HEK293 (cell line): ENCODE data around the gene VSIG10L.

Source experiments
- CTCF ChIA-PET: fragments of 350-600 bp; formaldehyde crosslinking; extraction: SDS; loops from one replicate; lab custom pipeline; 2021; ENCODE audit warnings: antibody characterized with exemption; lab: Yijun Ruan, JAX
- POLR2A ChIA-PET: fragments of 300-600 bp; formaldehyde crosslinking; extraction: SDS; loops from one replicate; lab custom pipeline; 2020; ENCODE audit warnings: antibody characterized with exemption, inconsistent platforms; lab: Yijun Ruan, JAX
- H3K27ac ChIP-seq: fragments of 200-500 bp; sonication (Bioruptor generic); 2 replicates; pipeline ENCODE4 v1.5.1; 2014; ENCODE audit warnings: low read depth, low read length, control low read depth, inconsistent platforms; ENCODE audit errors: extremely low read depth
- H3K36me3 ChIP-seq, 2 experiments: fragments of 200-500 bp in 1 of 2; sonication (Bioruptor generic) in 1 of 2; 1 replicate in 1 of 2; 2 replicates in 1 of 2; pipeline ENCODE4 v1.5.1; 2014 to 2017; ENCODE audit warnings: inconsistent platforms in 2 of 2, low read length in 2 of 2; ENCODE audit not compliant: control insufficient read depth in 2 of 2, insufficient read depth in 1 of 2
- H3K4me1 ChIP-seq: fragments of 200-500 bp; sonication (Bioruptor generic); 2 replicates; pipeline ENCODE4 v1.5.1; 2014; ENCODE audit warnings: mild to moderate bottlenecking, low read length, inconsistent platforms; ENCODE audit not compliant: control insufficient read depth, insufficient read depth
- H3K4me3 ChIP-seq: 2 replicates; pipeline ENCODE4 v1.5.1; 2011; ENCODE audit warnings: low read depth, mild to moderate bottlenecking, control low read depth, low read length, moderate library complexity
- H3K9me3 ChIP-seq: fragments of 200-500 bp; sonication (Bioruptor generic); 2 replicates; pipeline ENCODE4 v1.5.1; 2014; ENCODE audit warnings: low read depth, low read length, inconsistent platforms; ENCODE audit not compliant: control insufficient read depth, insufficient read depth
- GLI4 ChIP-seq: fragments of 450-650 bp; formaldehyde crosslinking; IDR thresholded peaks from 2 replicates; pipeline ENCODE4 v1.5.1; 2016; ENCODE audit warnings: missing biosample characterization, missing genetic modification characterization
- GLIS2 ChIP-seq: fragments of 450-650 bp; formaldehyde crosslinking; IDR thresholded peaks from 2 replicates; pipeline ENCODE4 v1.5.1; 2016; ENCODE audit warnings: missing biosample characterization, missing genetic modification characterization
- IKZF3 ChIP-seq: fragments of 450-650 bp; IDR thresholded peaks from 2 replicates; pipeline ENCODE4 v1.5.0; 2018; ENCODE audit warnings: missing biosample characterization, mild to moderate bottlenecking, missing genetic modification characterization, moderate library complexity
- KLF1 ChIP-seq: fragments of 450-650 bp; formaldehyde crosslinking; IDR thresholded peaks from 2 replicates; pipeline ENCODE4 v1.5.1; 2016; ENCODE audit warnings: missing biosample characterization, missing genetic modification characterization
- KLF16 ChIP-seq: fragments of 450-650 bp; formaldehyde crosslinking; IDR thresholded peaks from 2 replicates; pipeline ENCODE4 v1.5.1; 2017; ENCODE audit warnings: missing biosample characterization, missing genetic modification characterization
- KLF7 ChIP-seq: fragments of 450-650 bp; formaldehyde crosslinking; IDR thresholded peaks from 2 replicates; pipeline ENCODE4 v1.5.1; 2016; ENCODE audit warnings: missing biosample characterization, missing genetic modification characterization, borderline replicate concordance
- KLF8 ChIP-seq: fragments of 450-650 bp; formaldehyde crosslinking; IDR thresholded peaks from 2 replicates; pipeline ENCODE4 v1.5.1; 2016; ENCODE audit warnings: missing biosample characterization, missing genetic modification characterization
- KLF9 ChIP-seq: fragments of 450-650 bp; formaldehyde crosslinking; IDR thresholded peaks from 2 replicates; pipeline ENCODE4 v1.5.1; 2016; ENCODE audit warnings: missing biosample characterization, missing genetic modification characterization, low read depth
- OSR2 ChIP-seq: fragments of 450-650 bp; formaldehyde crosslinking; IDR thresholded peaks from 2 replicates; pipeline ENCODE4 v1.5.1; 2016; ENCODE audit warnings: missing biosample characterization, missing genetic modification characterization
- PRDM10 ChIP-seq: fragments of 450-650 bp; formaldehyde crosslinking; IDR thresholded peaks from 2 replicates; pipeline ENCODE4 v1.5.1; 2016; ENCODE audit warnings: missing biosample characterization, missing genetic modification characterization
- SP3 ChIP-seq: fragments of 450-650 bp; formaldehyde crosslinking; IDR thresholded peaks from 2 replicates; pipeline ENCODE4 v1.5.1; 2016; ENCODE audit warnings: missing biosample characterization, missing genetic modification characterization
- ZBTB20 ChIP-seq: fragments of 450-650 bp; formaldehyde crosslinking; IDR thresholded peaks from 2 replicates; pipeline ENCODE4 v1.5.1; 2016; ENCODE audit warnings: missing biosample characterization, missing genetic modification characterization
- ZBTB21 ChIP-seq: fragments of 450-650 bp; formaldehyde crosslinking; IDR thresholded peaks from 2 replicates; pipeline ENCODE4 v1.5.1; 2017; ENCODE audit warnings: missing biosample characterization, missing genetic modification characterization
- ZBTB44 ChIP-seq: fragments of 450-650 bp; IDR thresholded peaks from 2 replicates; pipeline ENCODE4 v1.5.1; 2018; ENCODE audit warnings: missing biosample characterization, mild to moderate bottlenecking, missing genetic modification characterization
- ZEB2 ChIP-seq: fragments of 450-650 bp; formaldehyde crosslinking; IDR thresholded peaks from 2 replicates; pipeline ENCODE4 v1.5.1; 2016; ENCODE audit warnings: missing biosample characterization, missing genetic modification characterization
- ZNF114 ChIP-seq: fragments of 450-650 bp; formaldehyde crosslinking; IDR thresholded peaks from 2 replicates; pipeline ENCODE4 v1.5.0; 2017; ENCODE audit warnings: missing biosample characterization, missing genetic modification characterization
- ZNF175 ChIP-seq: fragments of 450-650 bp; formaldehyde crosslinking; IDR thresholded peaks from 2 replicates; pipeline ENCODE4 v1.5.1; 2016; ENCODE audit warnings: missing biosample characterization, missing genetic modification characterization
- ZNF266 ChIP-seq: fragments of 450-650 bp; formaldehyde crosslinking; IDR thresholded peaks from 2 replicates; pipeline ENCODE4 v1.5.1; 2016; ENCODE audit warnings: missing biosample characterization, missing genetic modification characterization, low read depth
- ZNF292 ChIP-seq: fragments of 450-650 bp; formaldehyde crosslinking; IDR thresholded peaks from 2 replicates; pipeline ENCODE4 v1.5.1; 2016; ENCODE audit warnings: low read depth, missing biosample characterization, missing genetic modification characterization, borderline replicate concordance
- ZNF521 ChIP-seq: fragments of 450-650 bp; formaldehyde crosslinking; IDR thresholded peaks from 2 replicates; pipeline ENCODE4 v1.5.1; 2017; ENCODE audit warnings: missing biosample characterization, mild to moderate bottlenecking, missing genetic modification characterization
- ZNF561 ChIP-seq: fragments of 450-650 bp; IDR thresholded peaks from 2 replicates; pipeline ENCODE4 v1.5.1; 2018; ENCODE audit warnings: missing biosample characterization, missing genetic modification characterization, borderline replicate concordance
- ZNF596 ChIP-seq: fragments of 450-650 bp; IDR thresholded peaks from 2 replicates; pipeline ENCODE4 v1.5.0; 2018; ENCODE audit warnings: missing biosample characterization, mild to moderate bottlenecking, missing genetic modification characterization, moderate library complexity
- ZNF624 ChIP-seq: fragments of 450-650 bp; formaldehyde crosslinking; IDR thresholded peaks from 2 replicates; pipeline ENCODE4 v1.5.1; 2017; ENCODE audit warnings: missing biosample characterization, missing genetic modification characterization
- ZNF660 ChIP-seq: fragments of 450-650 bp; IDR thresholded peaks from 2 replicates; pipeline ENCODE4 v1.5.1; 2018; ENCODE audit warnings: missing biosample characterization, mild to moderate bottlenecking, missing genetic modification characterization
- ZNF747 ChIP-seq: fragments of 450-650 bp; formaldehyde crosslinking; IDR thresholded peaks from 2 replicates; pipeline ENCODE4 v1.5.1; 2016; ENCODE audit warnings: missing biosample characterization, missing genetic modification characterization
- ZNF843 ChIP-seq: fragments of 450-650 bp; formaldehyde crosslinking; IDR thresholded peaks from 2 replicates; pipeline ENCODE4 v1.5.1; 2016; ENCODE audit warnings: missing biosample characterization, missing genetic modification characterization
- TF ChIP-seq, protein P1 (sequence below): fragments of 450-650 bp; formaldehyde crosslinking; optimal IDR thresholded peaks from 2 replicates; pipeline ENCODE3; 2016; ENCODE audit warnings: missing biosample characterization, mild to moderate bottlenecking, missing genetic modification characterization
- TF ChIP-seq, protein P2 (sequence below): fragments of 450-650 bp; formaldehyde crosslinking; IDR thresholded peaks from 2 replicates; pipeline ENCODE4 v1.5.1; 2017; ENCODE audit warnings: missing biosample characterization, missing genetic modification characterization

The VSIG10L gene

GRCh38 chr19:51339687-51340656 is 2.0 kb downstream of the VSIG10L start:
- Histone ChIP-seq H3K9me3 (no peaks in the 10 kb centered on the region), H3K4me3 (peak overlapping the region; percentile 82), H3K27ac (peak overlapping the region; percentile 16; the same call in 1 of the 2 replicates), H3K4me1 (0 out of 2 replicates have a peak, but pooled peaks cover 8% of the 10 kb centered on the region), H3K36me3 (no peaks in the 10 kb centered on the region)
- CTCF ChIA-PET, result interaction anchor here (0.6 to 3.1 kb wide), 17 partner anchors 9 to 438 kb away, joined by 3 to 15 read pairs (median 3); partner anchors contain the start of gene ETFB
- POLR2A ChIA-PET, result interaction anchor here (0.6 to 2.2 kb wide), 31 partner anchors 9 to 610 kb away, joined by 3 to 37 read pairs (median 4); partner anchors contain the start of genes ETFB, LIM2 and NKG7
- peak; percentile 46 for TF ChIP-seq KLF1 (tag by site-specific recombination)
- TF ChIP-seq ZBTB44 (tag by site-specific recombination), result no peak
- TF ChIP-seq GLI4 (tag by site-specific recombination), result no peak
- TF ChIP-seq, protein P1, sequence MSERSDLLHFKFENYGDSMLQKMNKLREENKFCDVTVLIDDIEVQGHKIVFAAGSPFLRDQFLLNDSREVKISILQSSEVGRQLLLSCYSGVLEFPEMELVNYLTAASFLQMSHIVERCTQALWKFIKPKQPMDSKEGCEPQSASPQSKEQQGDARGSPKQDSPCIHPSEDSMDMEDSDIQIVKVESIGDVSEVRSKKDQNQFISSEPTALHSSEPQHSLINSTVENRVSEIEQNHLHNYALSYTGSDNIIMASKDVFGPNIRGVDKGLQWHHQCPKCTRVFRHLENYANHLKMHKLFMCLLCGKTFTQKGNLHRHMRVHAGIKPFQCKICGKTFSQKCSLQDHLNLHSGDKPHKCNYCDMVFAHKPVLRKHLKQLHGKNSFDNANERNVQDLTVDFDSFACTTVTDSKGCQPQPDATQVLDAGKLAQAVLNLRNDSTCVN (tag by site-specific recombination), result peak; percentile 65
- no peak for TF ChIP-seq ZNF114 (tag by site-specific recombination)
- TF ChIP-seq OSR2 (tag by site-specific recombination), result no peak
- TF ChIP-seq PRDM10 (tag by site-specific recombination), result peak; percentile 11; the same call in 1 of the 2 replicates
- TF ChIP-seq GLIS2, result peak; percentile 28; the same call in 1 of the 2 replicates
- 0 out of 2 replicates have a peak, but pooled peaks have one; percentile 2 for TF ChIP-seq ZNF843 (tag by site-specific recombination)
- 0 out of 2 replicates have a peak, but pooled peaks have one; percentile 55 for TF ChIP-seq KLF16 (tag by site-specific recombination)
- TF ChIP-seq ZNF292 (tag by site-specific recombination), result no peak
- no peak for TF ChIP-seq ZNF175 (tag by site-specific recombination)
- TF ChIP-seq ZBTB20 (tag by site-specific recombination), result 0 out of 2 replicates have a peak, but pooled peaks have one; percentile 27
- TF ChIP-seq, protein P2, sequence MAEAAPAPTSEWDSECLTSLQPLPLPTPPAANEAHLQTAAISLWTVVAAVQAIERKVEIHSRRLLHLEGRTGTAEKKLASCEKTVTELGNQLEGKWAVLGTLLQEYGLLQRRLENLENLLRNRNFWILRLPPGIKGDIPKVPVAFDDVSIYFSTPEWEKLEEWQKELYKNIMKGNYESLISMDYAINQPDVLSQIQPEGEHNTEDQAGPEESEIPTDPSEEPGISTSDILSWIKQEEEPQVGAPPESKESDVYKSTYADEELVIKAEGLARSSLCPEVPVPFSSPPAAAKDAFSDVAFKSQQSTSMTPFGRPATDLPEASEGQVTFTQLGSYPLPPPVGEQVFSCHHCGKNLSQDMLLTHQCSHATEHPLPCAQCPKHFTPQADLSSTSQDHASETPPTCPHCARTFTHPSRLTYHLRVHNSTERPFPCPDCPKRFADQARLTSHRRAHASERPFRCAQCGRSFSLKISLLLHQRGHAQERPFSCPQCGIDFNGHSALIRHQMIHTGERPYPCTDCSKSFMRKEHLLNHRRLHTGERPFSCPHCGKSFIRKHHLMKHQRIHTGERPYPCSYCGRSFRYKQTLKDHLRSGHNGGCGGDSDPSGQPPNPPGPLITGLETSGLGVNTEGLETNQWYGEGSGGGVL (tag by site-specific recombination), result peak; percentile 31; the same call in 1 of the 2 replicates
- no peak for TF ChIP-seq ZNF660 (tag by site-specific recombination)
- TF ChIP-seq ZEB2, result 0 out of 2 replicates have a peak, but pooled peaks have one; percentile 11
- TF ChIP-seq ZNF747 (tag by site-specific recombination), result no peak
- no peak for TF ChIP-seq ZNF266 (tag by site-specific recombination)
- peak; percentile 14; the same call in 1 of the 2 replicates for TF ChIP-seq ZNF596 (tag by site-specific recombination)
- TF ChIP-seq ZNF624 (tag by site-specific recombination), result no peak
- TF ChIP-seq ZNF561 (tag by site-specific recombination), result 0 out of 2 replicates have a peak, but pooled peaks have one; percentile 21
- TF ChIP-seq IKZF3, result 0 out of 2 replicates have a peak, but pooled peaks have one; percentile 18
- TF ChIP-seq KLF7, result no peak
- TF ChIP-seq KLF9 (tag by site-specific recombination), result peak; percentile 88
- TF ChIP-seq SP3 (tag by site-specific recombination), result peak; percentile 93
- TF ChIP-seq ZNF521 (tag by site-specific recombination), result no peak
- TF ChIP-seq KLF8, result peak; percentile 60; the same call in 1 of the 2 replicates
- no peak for TF ChIP-seq ZBTB21 (tag by site-specific recombination)
